ENCODE measurements around the gene SUZ12. TPM values are rescaled to one million over a fixed set of nuclear protein-coding genes. Genes with fewer than 3 reads are reported as not detected.
A peak's percentile ranks its signal among the peaks of the same experiment; 100 is the strongest.
"Not testable (repeated sequence)": the region's sequence is repeated elsewhere in the genome, so short reads cannot be mapped to it uniquely, and the experiment has no call there.

SUZ12 gene
- total RNA-seq (10 to 100 TPM; 26.0 to 27.9 TPM), polyA plus RNA-seq (ENCODE audit: insufficient read length in 6 of 6) (10 to 100 TPM; 41.7 to 49.0 (median 44.1) TPM)
- long read RNA-seq, donor 1, full-length matches to known transcripts, result 5 of 28 reads
- long read RNA-seq, donor 1, partial matches to known transcripts, result 23 of 28 reads
- long read RNA-seq, donor 1, other reads (novel, unspliced or antisense), result 0 of 28 reads
- long read RNA-seq, donor 2, full-length matches to known transcripts, result 4 of 10 reads
- long read RNA-seq, donor 2, partial matches to known transcripts, result 6 of 10 reads
- long read RNA-seq, donor 2, other reads (novel, unspliced or antisense), result 0 of 10 reads
- long read RNA-seq, donor 3, full-length matches to known transcripts, result 5 of 14 reads
- long read RNA-seq, donor 3, partial matches to known transcripts, result 9 of 14 reads
- long read RNA-seq, donor 3, other reads (novel, unspliced or antisense), result 0 of 14 reads
- long read RNA-seq, donor 4, partial matches to known transcripts, result 1 of 5 reads
- long read RNA-seq, donor 4, other reads (novel, unspliced or antisense), result 4 of 5 reads
- long read RNA-seq, donor 5, full-length matches to known transcripts, result 6 of 11 reads
- long read RNA-seq, donor 5, partial matches to known transcripts, result 5 of 11 reads
- long read RNA-seq, donor 5, other reads (novel, unspliced or antisense), result 0 of 11 reads
- long read RNA-seq, donor 6, full-length matches to known transcripts, result 2 of 2 reads
- long read RNA-seq, donor 6, partial matches to known transcripts, result 0 of 2 reads
- long read RNA-seq, donor 6, other reads (novel, unspliced or antisense), result 0 of 2 reads
- long read RNA-seq, donor 7, full-length matches to known transcripts, result 1 of 9 reads
- long read RNA-seq, donor 7, partial matches to known transcripts, result 8 of 9 reads
- long read RNA-seq, donor 7, other reads (novel, unspliced or antisense), result 0 of 9 reads
- long read RNA-seq, donor 8, full-length matches to known transcripts, result 12 of 12 reads
- long read RNA-seq, donor 8, partial matches to known transcripts, result 0 of 12 reads
- long read RNA-seq, donor 8, other reads (novel, unspliced or antisense), result 0 of 12 reads
- long read RNA-seq, donor 9, result 0 reads
- long read RNA-seq, donor 10, result 0 reads
- long read RNA-seq, donor 11, result 0 reads
- long read RNA-seq, donor 12, full-length matches to known transcripts, result 7 of 7 reads
- long read RNA-seq, donor 12, partial matches to known transcripts, result 0 of 7 reads
- long read RNA-seq, donor 12, other reads (novel, unspliced or antisense), result 0 of 7 reads

DNA sequence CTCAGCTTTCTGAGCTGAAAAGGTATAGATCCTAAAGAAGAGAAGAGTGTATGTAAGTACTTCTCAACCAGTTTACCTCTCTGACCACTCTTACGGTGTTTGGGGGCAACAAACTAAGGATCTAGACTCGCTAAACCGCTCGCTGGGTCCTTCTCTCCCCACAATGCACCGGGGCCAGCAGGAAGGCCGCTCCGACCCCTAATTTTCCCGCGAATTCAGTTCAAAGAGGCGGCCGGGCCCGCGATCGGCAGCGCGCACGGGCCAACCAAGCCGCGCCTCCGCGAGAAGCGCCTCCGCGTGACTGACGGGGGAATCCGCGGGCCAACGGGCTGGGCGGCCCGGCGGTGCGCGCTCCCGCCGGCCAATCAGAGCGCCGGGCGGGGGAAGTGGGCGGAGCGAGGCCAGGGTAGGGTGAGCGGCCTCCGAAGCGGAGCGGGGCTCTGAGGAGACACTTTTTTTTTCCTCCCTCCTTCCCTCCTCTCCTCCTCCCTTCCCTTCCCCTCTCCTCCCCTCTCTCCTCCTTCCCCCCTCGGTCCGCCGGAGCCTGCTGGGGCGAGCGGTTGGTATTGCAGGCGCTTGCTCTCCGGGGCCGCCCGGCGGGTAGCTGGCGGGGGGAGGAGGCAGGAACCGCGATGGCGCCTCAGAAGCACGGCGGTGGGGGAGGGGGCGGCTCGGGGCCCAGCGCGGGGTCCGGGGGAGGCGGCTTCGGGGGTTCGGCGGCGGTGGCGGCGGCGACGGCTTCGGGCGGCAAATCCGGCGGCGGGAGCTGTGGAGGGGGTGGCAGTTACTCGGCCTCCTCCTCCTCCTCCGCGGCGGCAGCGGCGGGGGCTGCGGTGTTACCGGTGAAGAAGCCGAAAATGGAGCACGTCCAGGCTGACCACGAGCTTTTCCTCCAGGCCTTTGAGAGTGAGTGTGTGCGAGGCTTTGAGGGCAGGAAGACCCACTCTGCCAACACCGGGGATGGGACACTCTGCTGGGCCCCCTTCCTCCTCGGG is at the start of gene SUZ12:
Gene SUZ12 (plus strand): TSS at position 393 of the 995 bp plus-strand sequence. CDS start 240 bp downstream, at position 633.
- intact Hi-C loops (cut with DNase I); H3K27me3 ChIP-seq; H3K9me3 ChIP-seq: not testable (repeated sequence)
- H3K4me3 ChIP-seq, result peak within 1 kb of the TSS; percentile 59 to 83
- peaks cover 0 to 15% of the 10 kb centered on the region in 2 donors for H3K36me3 ChIP-seq
- ATAC-seq, result peak; percentile 99
- DNase-seq, result peak; percentile 86 to 96 (median 90)
- H3K4me1 ChIP-seq, result peaks cover 2 to 22% of the 10 kb centered on the region in 2 donors
- peak within 1 kb of the TSS; percentile 78 to 87 for H3K27ac ChIP-seq

DNA sequence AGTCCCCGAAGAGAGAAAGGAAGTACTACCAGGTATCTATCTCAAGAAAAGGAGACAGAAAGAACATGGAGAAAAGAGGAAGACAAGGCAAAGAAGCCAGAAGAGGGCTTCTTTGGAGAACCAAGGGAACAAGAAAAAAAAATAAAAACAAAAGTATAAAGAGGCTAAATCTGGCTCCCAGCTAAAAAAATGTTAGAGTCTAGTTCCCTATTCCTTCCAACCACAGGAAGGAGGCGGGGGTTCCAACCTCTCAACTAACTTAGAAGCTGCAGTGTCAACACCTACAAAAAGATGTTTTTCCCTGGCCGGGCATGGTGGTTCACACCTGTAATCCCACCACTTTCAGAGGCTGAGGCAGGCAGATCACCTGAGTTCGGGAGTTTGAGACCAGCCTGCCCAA is 48.7 kb upstream of the SUZ12 start:
- no peaks in the 10 kb centered on the region for H3K9me3 ChIP-seq
- peaks cover 0 to 97% of the 10 kb centered on the region in 2 donors for H3K36me3 ChIP-seq
- H3K4me1 ChIP-seq, result peaks cover 0 to 20% of the 10 kb centered on the region in 2 donors
- ATAC-seq (peak; percentile 45), DNase-seq (no peak)
- H3K4me3 ChIP-seq, result no peak overlapping the region
- intact Hi-C loops (cut with DNase I), result no loop called here
- peak overlapping the region in 1 of 2 donors; percentile 70 for H3K27ac ChIP-seq
- TF ChIP-seq, protein P1, sequence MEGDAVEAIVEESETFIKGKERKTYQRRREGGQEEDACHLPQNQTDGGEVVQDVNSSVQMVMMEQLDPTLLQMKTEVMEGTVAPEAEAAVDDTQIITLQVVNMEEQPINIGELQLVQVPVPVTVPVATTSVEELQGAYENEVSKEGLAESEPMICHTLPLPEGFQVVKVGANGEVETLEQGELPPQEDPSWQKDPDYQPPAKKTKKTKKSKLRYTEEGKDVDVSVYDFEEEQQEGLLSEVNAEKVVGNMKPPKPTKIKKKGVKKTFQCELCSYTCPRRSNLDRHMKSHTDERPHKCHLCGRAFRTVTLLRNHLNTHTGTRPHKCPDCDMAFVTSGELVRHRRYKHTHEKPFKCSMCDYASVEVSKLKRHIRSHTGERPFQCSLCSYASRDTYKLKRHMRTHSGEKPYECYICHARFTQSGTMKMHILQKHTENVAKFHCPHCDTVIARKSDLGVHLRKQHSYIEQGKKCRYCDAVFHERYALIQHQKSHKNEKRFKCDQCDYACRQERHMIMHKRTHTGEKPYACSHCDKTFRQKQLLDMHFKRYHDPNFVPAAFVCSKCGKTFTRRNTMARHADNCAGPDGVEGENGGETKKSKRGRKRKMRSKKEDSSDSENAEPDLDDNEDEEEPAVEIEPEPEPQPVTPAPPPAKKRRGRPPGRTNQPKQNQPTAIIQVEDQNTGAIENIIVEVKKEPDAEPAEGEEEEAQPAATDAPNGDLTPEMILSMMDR (IDR thresholded peaks at IDR 0.05), result no peak
- no peaks in the 10 kb centered on the region for H3K27me3 ChIP-seq

DNA sequence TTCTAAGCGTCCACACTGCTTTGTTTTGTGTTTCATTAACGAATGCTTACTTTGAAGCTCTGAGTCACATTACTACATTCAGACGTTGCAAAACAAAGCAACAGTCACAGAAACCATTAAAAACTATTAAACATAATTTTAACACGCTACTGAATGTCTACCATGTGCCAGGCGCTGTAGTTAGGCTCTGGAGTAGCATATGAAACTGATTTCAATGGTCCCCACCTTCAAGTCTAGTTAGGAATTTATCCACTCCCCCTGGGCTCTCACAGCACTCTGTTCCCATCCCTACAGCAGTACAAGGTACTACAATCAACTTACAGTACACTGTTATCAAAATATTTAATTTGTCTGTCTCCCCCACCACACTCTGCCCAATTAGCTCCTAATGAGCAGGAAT is 35.9 kb upstream of the SUZ12 start:
- Histone ChIP-seq H3K4me3 (peak overlapping the region; percentile 64 to 86), H3K4me1 (peaks cover 0 to 21% of the 10 kb centered on the region in 2 donors), H3K9me3 (no peaks in the 10 kb centered on the region), H3K36me3 (peaks cover 0 to 37% of the 10 kb centered on the region in 2 donors), H3K27ac (peak overlapping the region; percentile 53 to 83), H3K27me3 (no peaks in the 10 kb centered on the region)
- DNase-seq (no peak), ATAC-seq (peak; percentile 7)
- TF ChIP-seq, protein P1 (IDR thresholded peaks at IDR 0.05), result no peak
- intact Hi-C loops (cut with DNase I), result no loop called here

DNA sequence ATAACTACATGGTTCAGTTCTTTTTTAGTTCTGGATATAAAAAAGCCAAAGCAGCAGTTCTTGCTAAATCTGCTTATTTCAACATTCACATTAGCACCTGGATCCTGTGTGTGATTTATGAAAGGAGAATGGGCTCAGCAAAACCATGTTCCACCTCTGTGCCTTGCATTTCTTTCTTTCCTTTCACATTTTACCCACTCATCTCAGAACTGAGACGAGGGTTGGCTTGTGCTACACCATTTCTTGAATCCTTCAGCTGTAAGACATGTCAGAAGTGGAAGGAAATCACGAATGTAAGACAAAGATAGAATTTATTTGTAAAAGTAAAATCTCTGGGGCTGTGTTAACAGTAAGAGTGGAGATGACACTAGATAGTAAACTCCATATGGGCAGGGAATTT is 34.1 kb upstream of the SUZ12 start:
- peaks cover 0 to 19% of the 10 kb centered on the region in 2 donors for H3K36me3 ChIP-seq
- no peaks in the 10 kb centered on the region for H3K27me3 ChIP-seq
- no peak overlapping the region for H3K4me3 ChIP-seq
- no peak for DNase-seq
- ATAC-seq, result no peak
- H3K9me3 ChIP-seq, result no peaks in the 10 kb centered on the region
- TF ChIP-seq, protein P1 (IDR thresholded peaks at IDR 0.05), result no peak
- intact Hi-C loops (cut with DNase I), result no loop called here
- H3K27ac ChIP-seq, result no peak overlapping the region
- H3K4me1 ChIP-seq, result peaks cover 0 to 26% of the 10 kb centered on the region in 2 donors
